ENCODE results near the gene IL17B.
"Not testable (repeated sequence)": the region's sequence is repeated elsewhere in the genome, so short reads cannot be mapped to it uniquely, and the experiment has no call there.

Gene IL17B

GRCh38 chr5:149397530-149397929 lies 18.4 kb upstream of the IL17B start:
- DNase-seq (ENCODE audit: low read depth, low spot score) = no peak
- no peak overlapping the region for H3K27ac ChIP-seq
- no peak overlapping the region for H3K9ac ChIP-seq (ENCODE audit: insufficient read length)
- TF ChIP-seq POLR2AphosphoS5 (IDR thresholded peaks at IDR 0.05; ENCODE audit: borderline replicate concordance, low read depth, low read length) (no peak), EZH2 (IDR thresholded peaks at IDR 0.05) (no peak), FOXP2 (optimal IDR thresholded peaks at IDR 0.05; ENCODE audit: control extremely low read depth, extremely low read length, insufficient read depth) (no peak)
- no peak overlapping the region for H3K4me3 ChIP-seq
- H3K9me3 ChIP-seq (ENCODE audit: low read depth, low read length) = no peaks in the 10 kb centered on the region
- no peaks in the 10 kb centered on the region for H3K36me3 ChIP-seq (ENCODE audit: insufficient read depth, low read length)

- not testable (repeated sequence) for H3K9ac ChIP-seq (ENCODE audit: insufficient read length); H3K9me3 ChIP-seq (ENCODE audit: low read depth, low read length); H3K27ac ChIP-seq; H3K4me3 ChIP-seq; H3K36me3 ChIP-seq (ENCODE audit: insufficient read depth, low read length); DNase-seq (ENCODE audit: low read depth, low spot score)
Measured at GRCh38 chr5:149394996-149395395, 15.9 kb upstream of the IL17B start.

- no peak overlapping the region for H3K27ac ChIP-seq
- no peaks in the 10 kb centered on the region for H3K36me3 ChIP-seq (ENCODE audit: insufficient read depth, low read length)
- H3K9ac ChIP-seq (ENCODE audit: insufficient read length) = no peak overlapping the region
- no peaks in the 10 kb centered on the region for H3K9me3 ChIP-seq (ENCODE audit: low read depth, low read length)
- TF ChIP-seq POLR2AphosphoS5 (IDR thresholded peaks at IDR 0.05; ENCODE audit: borderline replicate concordance, low read depth, low read length) = no peak
- no peak for TF ChIP-seq EZH2 (IDR thresholded peaks at IDR 0.05)
- TF ChIP-seq FOXP2 (optimal IDR thresholded peaks at IDR 0.05; ENCODE audit: control extremely low read depth, extremely low read length, insufficient read depth) = no peak
- no peak for DNase-seq (ENCODE audit: low read depth, low spot score)
- H3K4me3 ChIP-seq = no peak overlapping the region
Measured at GRCh38 chr5:149392718-149393117, 13.6 kb upstream of the IL17B start.

- no peak for DNase-seq (ENCODE audit: low read depth, low spot score)
- Histone ChIP-seq H3K36me3 (ENCODE audit: insufficient read depth, low read length) (no peaks in the 10 kb centered on the region), H3K27ac (no peak overlapping the region), H3K4me3 (no peak overlapping the region), H3K9ac (ENCODE audit: insufficient read length) (no peak overlapping the region), H3K9me3 (ENCODE audit: low read depth, low read length) (no peaks in the 10 kb centered on the region)
- TF ChIP-seq FOXP2 (optimal IDR thresholded peaks at IDR 0.05; ENCODE audit: control extremely low read depth, extremely low read length, insufficient read depth) (no peak), EZH2 (IDR thresholded peaks at IDR 0.05) (no peak), POLR2AphosphoS5 (IDR thresholded peaks at IDR 0.05; ENCODE audit: borderline replicate concordance, low read depth, low read length) (no peak)
Measured at GRCh38 chr5:149391524-149391923, 12.4 kb upstream of the IL17B start.

GRCh38 chr5:149391076-149391475 lies 12.0 kb upstream of the IL17B start:
- H3K27ac ChIP-seq; DNase-seq (ENCODE audit: low read depth, low spot score); H3K36me3 ChIP-seq (ENCODE audit: insufficient read depth, low read length); H3K9ac ChIP-seq (ENCODE audit: insufficient read length); H3K4me3 ChIP-seq; H3K9me3 ChIP-seq (ENCODE audit: low read depth, low read length): not testable (repeated sequence)

- H3K9ac ChIP-seq (ENCODE audit: insufficient read length) = no peak overlapping the region
- H3K36me3 ChIP-seq (ENCODE audit: insufficient read depth, low read length) = no peaks in the 10 kb centered on the region
- no peaks in the 10 kb centered on the region for H3K9me3 ChIP-seq (ENCODE audit: low read depth, low read length)
- H3K27ac ChIP-seq = no peak overlapping the region
- TF ChIP-seq FOXP2 (optimal IDR thresholded peaks at IDR 0.05; ENCODE audit: control extremely low read depth, extremely low read length, insufficient read depth) (no peak), POLR2AphosphoS5 (IDR thresholded peaks at IDR 0.05; ENCODE audit: borderline replicate concordance, low read depth, low read length) (no peak), EZH2 (IDR thresholded peaks at IDR 0.05) (no peak)
- no peak overlapping the region for H3K4me3 ChIP-seq
- DNase-seq (ENCODE audit: low read depth, low spot score) = no peak
Measured at GRCh38 chr5:149389552-149390495, 10.7 kb upstream of the IL17B start.

GRCh38 chr5:149388498-149389190 lies 9.6 kb upstream of the IL17B start:
- no peak overlapping the region for H3K4me3 ChIP-seq
- no peak overlapping the region for H3K27ac ChIP-seq
- no peak for TF ChIP-seq POLR2AphosphoS5 (IDR thresholded peaks at IDR 0.05; ENCODE audit: borderline replicate concordance, low read depth, low read length)
- no peak for TF ChIP-seq FOXP2 (optimal IDR thresholded peaks at IDR 0.05; ENCODE audit: control extremely low read depth, extremely low read length, insufficient read depth)
- no peak for TF ChIP-seq EZH2 (IDR thresholded peaks at IDR 0.05)
- no peak overlapping the region for H3K9ac ChIP-seq (ENCODE audit: insufficient read length)
- no peak for DNase-seq (ENCODE audit: low read depth, low spot score)
- no peaks in the 10 kb centered on the region for H3K36me3 ChIP-seq (ENCODE audit: insufficient read depth, low read length)
- no peaks in the 10 kb centered on the region for H3K9me3 ChIP-seq (ENCODE audit: low read depth, low read length)

GRCh38 chr5:149387982-149388381 lies 8.9 kb upstream of the IL17B start:
- Histone ChIP-seq H3K9me3 (ENCODE audit: low read depth, low read length) (no peaks in the 10 kb centered on the region), H3K9ac (ENCODE audit: insufficient read length) (no peak overlapping the region), H3K36me3 (ENCODE audit: insufficient read depth, low read length) (no peaks in the 10 kb centered on the region), H3K27ac (no peak overlapping the region), H3K4me3 (no peak overlapping the region)
- TF ChIP-seq FOXP2 (optimal IDR thresholded peaks at IDR 0.05; ENCODE audit: control extremely low read depth, extremely low read length, insufficient read depth) (no peak), POLR2AphosphoS5 (IDR thresholded peaks at IDR 0.05; ENCODE audit: borderline replicate concordance, low read depth, low read length) (no peak), EZH2 (IDR thresholded peaks at IDR 0.05) (no peak)
- no peak for DNase-seq (ENCODE audit: low read depth, low spot score)

Data from SK-N-MC (cell line).